ENCODE data around the gene MAPK4. TPM values are rescaled to one million over a fixed set of nuclear protein-coding genes. Genes with fewer than 3 reads are reported as not detected.

The MAPK4 gene
- total RNA-seq, 1 donor, result not detected

DNA sequence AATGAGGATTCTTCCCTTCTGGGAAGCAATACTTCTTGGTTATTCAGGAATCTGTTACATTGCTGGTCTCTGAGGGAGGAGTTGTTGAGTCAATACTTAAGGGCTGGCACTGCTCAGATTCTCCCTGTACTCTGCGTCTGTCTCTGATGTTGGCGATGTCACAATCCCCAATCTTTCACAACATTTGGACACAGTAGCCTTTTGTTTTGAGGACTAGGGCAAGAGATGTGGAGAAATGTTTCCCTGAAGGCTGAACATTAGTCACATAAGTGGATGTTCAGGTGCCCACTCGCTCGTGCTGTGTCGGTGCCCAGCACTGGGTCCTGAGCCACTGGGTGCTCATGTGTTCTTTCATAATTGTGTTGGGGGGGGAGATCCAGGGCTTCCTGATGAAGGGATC is 55.0 kb downstream of the MAPK4 start:
- peak; percentile 2 for DNase-seq (ENCODE audit: low read depth)

DNA sequence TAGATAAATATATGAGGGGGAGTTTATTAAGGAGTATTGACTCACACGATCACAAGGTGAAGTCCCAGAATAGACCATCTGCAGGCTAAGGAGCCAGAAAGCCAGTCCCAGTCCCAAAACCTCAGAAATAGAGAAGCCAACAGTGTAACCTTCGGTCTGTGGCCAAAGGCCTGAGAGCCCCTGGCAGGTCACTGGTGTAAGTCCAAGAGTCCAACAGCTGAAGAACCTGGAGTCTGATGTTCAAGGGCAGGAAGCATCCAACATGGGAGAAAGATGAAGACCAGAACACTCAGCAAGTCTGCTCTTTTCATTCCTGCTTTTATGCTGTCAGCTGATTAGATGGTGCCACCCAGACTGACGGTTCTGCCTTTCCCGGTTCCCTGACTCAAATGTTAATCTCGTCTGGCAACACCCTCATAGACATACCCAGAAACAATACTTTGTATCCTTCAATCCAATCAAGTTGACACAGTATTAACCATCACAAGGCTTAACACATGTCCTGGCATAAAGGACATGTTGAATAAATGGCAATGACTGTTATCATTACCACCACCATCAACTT is 56.7 kb downstream of the MAPK4 start:
- no peak for DNase-seq (ENCODE audit: low read depth)
- TF ChIP-seq, protein P1, sequence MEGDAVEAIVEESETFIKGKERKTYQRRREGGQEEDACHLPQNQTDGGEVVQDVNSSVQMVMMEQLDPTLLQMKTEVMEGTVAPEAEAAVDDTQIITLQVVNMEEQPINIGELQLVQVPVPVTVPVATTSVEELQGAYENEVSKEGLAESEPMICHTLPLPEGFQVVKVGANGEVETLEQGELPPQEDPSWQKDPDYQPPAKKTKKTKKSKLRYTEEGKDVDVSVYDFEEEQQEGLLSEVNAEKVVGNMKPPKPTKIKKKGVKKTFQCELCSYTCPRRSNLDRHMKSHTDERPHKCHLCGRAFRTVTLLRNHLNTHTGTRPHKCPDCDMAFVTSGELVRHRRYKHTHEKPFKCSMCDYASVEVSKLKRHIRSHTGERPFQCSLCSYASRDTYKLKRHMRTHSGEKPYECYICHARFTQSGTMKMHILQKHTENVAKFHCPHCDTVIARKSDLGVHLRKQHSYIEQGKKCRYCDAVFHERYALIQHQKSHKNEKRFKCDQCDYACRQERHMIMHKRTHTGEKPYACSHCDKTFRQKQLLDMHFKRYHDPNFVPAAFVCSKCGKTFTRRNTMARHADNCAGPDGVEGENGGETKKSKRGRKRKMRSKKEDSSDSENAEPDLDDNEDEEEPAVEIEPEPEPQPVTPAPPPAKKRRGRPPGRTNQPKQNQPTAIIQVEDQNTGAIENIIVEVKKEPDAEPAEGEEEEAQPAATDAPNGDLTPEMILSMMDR (IDR thresholded peaks at IDR 0.05; ENCODE audit: insufficient read depth, low read depth, low read length), result no peak
- no peak overlapping the region for H3K4me3 ChIP-seq (ENCODE audit: low read depth, low read length)

More for the DNA sequence above, 55.0 kb downstream of the MAPK4 start:
- TF ChIP-seq, protein P1 (IDR thresholded peaks at IDR 0.05; ENCODE audit: insufficient read depth, low read depth, low read length), result no peak
- no peak overlapping the region for H3K4me3 ChIP-seq (ENCODE audit: low read depth, low read length)

DNA sequence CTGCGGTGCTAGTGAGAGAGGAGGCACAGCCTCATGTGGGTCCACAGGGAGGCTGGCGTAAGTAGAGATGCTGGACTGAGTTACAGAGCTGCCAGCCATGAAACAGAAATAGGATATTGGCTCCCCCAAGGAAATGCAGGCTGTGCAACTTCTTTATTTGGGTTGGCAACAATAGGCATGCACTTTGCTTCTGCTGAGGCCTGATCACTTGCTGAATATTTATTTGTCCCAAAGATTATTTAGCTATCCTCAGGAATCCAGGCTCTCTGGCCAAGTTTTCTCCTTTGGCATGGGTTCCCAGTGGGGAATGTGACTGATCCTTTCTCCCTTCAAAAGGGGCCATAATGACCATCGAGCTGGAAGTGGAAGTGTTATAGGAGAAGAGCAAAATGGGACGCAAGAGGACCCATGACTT is 60.0 kb downstream of the MAPK4 start:
- no peak overlapping the region for H3K4me3 ChIP-seq (ENCODE audit: low read depth, low read length)
- TF ChIP-seq, protein P1 (IDR thresholded peaks at IDR 0.05; ENCODE audit: insufficient read depth, low read depth, low read length), result no peak
- DNase-seq (ENCODE audit: low read depth), result no peak

DNA sequence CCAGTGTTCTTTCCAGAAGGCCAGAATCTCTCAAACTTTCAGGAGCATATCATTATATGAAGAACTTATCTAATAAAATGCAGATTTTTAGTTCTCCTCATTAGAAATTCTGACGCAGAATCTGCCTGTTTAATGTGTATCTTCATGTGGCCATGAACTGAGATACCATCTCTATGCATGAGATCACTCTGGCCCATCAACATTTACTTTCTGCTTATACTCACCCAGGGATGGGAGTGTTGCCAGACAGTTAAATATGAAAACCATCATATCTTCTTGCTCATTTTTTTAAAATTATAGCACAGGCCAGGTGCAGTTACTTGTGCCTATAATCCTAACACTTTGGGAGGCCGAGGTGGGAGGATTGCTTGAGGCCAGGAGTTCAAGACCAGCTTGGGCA is 60.4 kb downstream of the MAPK4 start:
- H3K4me3 ChIP-seq (ENCODE audit: low read depth, low read length), result no peak overlapping the region
- no peak for DNase-seq (ENCODE audit: low read depth)
- TF ChIP-seq, protein P1 (IDR thresholded peaks at IDR 0.05; ENCODE audit: insufficient read depth, low read depth, low read length), result no peak

DNA sequence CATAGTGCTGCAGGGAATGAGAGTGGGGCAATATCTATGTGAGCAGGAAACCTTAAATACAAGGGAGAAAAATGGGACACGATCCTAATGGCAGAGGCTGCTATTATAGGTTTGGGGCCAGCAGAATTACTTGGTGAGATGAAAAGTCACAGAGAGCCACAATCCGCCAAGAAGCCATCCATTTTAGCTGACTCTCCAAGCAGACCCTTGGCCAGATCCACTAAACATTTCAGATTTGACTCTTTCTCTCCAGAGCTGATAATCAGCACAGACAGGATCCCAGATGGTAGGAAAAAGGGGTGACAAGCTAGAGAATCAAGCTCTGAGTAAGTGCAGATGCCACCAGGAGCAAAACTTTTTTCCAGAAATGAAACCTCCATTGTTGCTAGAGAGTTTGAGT is 61.5 kb downstream of the MAPK4 start:
- H3K4me3 ChIP-seq (ENCODE audit: low read depth, low read length), result no peak overlapping the region
- no peak for DNase-seq (ENCODE audit: low read depth)
- TF ChIP-seq, protein P1 (IDR thresholded peaks at IDR 0.05; ENCODE audit: insufficient read depth, low read depth, low read length), result no peak

DNA sequence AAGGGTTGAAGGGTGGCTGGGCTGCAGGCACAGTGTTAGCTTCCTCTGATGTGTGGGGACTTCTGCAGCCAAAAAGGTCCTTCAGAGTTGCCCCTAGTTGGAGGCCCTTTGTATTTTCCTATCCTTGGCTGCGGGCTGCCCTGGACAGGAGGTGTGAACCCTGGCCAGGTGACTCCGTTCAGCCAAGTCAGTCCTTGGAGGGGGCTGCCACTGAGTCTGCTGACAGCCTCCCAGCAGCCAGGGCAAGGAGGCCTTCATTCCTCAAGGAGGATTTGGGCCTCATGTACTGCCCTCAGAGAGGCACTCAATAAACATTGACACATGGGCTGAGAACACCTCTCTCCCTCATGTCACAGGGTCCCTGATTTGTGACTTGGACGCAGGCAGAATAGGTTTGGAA is 62.4 kb downstream of the MAPK4 start:
- TF ChIP-seq, protein P1 (IDR thresholded peaks at IDR 0.05; ENCODE audit: insufficient read depth, low read depth, low read length), result no peak
- H3K4me3 ChIP-seq (ENCODE audit: low read depth, low read length), result no peak overlapping the region
- no peak for DNase-seq (ENCODE audit: low read depth)

DNA sequence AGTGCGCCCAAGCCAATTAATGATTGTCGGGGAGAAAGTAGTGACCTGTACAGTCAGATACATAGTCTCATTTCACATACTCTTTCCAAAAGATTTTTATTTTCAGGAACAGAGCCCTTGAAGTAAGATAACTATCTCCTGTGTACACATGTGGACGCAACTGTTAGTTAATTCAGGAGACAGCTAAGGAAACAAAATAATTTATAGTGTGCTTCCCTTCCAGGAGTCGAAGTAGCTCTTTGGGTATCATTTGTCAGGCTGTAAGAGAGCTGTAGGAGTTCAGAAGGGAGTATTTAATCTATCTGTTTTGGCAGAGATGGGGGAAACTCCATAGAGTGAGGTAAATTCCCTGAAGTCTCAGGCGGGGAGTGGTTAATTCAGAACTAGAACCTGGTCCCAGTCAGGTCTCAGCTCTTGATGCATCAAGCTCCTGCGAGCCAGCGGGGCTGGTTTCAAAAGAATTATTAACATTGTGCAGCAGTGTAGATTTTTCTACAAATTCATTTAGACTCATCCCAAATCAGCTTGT is 63.0 kb downstream of the MAPK4 start:
- no peak overlapping the region for H3K4me3 ChIP-seq (ENCODE audit: low read depth, low read length)
- no peak for DNase-seq (ENCODE audit: low read depth)
- TF ChIP-seq, protein P1 (IDR thresholded peaks at IDR 0.05; ENCODE audit: insufficient read depth, low read depth, low read length), result no peak
